GM23338 (cell line): Measurements from ENCODE around the gene TUBB1. TPM values are rescaled to one million over a fixed set of nuclear protein-coding genes. Genes with fewer than 3 reads are reported as not detected.

ENCODE experiments used
- ATAC-seq: fragments of 200-7000 bp; cut with Tn5 transposase; 3 replicates; pipeline ENCODE4 v1.9.1; 2020
- DNase-seq: peaks from one replicate; pipeline ENCODE4 v3.0.0-alpha.2; 2015; ENCODE audit warnings: low spot score
- H2AFZ ChIP-seq: fragments of 200-600 bp; sonication (generic); 2 replicates; pipeline ENCODE4 v1.8.0; 2016; ENCODE audit warnings: antibody characterized with exemption, mild to moderate bottlenecking, moderate library complexity
- H3F3A ChIP-seq: fragments of 200-600 bp; sonication (generic); replicated peaks from 2 replicates; pipeline ENCODE4 v1.8.0; 2017; ENCODE audit warnings: antibody characterized with exemption, mixed run types, low read depth
- H3K27ac ChIP-seq: fragments of 200-600 bp; sonication (generic); 2 replicates; pipeline ENCODE4 v1.6.1; 2016; ENCODE audit warnings: low read depth
- H3K27me3 ChIP-seq: fragments of 200-600 bp; sonication (generic); 2 replicates; pipeline ENCODE4 v1.8.0; 2016; ENCODE audit warnings: mild to moderate bottlenecking, mixed run types, moderate library complexity; ENCODE audit not compliant: insufficient read depth
- H3K36me3 ChIP-seq: fragments of 200-600 bp; sonication (generic); 2 replicates; pipeline ENCODE4 v1.8.0; 2016; ENCODE audit warnings: mild to moderate bottlenecking; ENCODE audit not compliant: insufficient read depth
- H3K4me1 ChIP-seq: fragments of 200-600 bp; sonication (generic); 2 replicates; pipeline ENCODE4 v1.8.0; 2016; ENCODE audit warnings: mild to moderate bottlenecking, moderate library complexity; ENCODE audit not compliant: insufficient read depth
- H3K4me2 ChIP-seq: fragments of 200-600 bp; sonication (generic); 2 replicates; pipeline ENCODE4 v1.7.1; 2017; ENCODE audit warnings: mixed run types
- H3K4me3 ChIP-seq: fragments of 200-600 bp; sonication (generic); 2 replicates; pipeline ENCODE4 v1.6.1; 2016; ENCODE audit warnings: mixed run types
- H3K79me2 ChIP-seq: fragments of 200-600 bp; sonication (generic); replicated peaks from 2 replicates; pipeline ENCODE4 v1.8.0; 2017; ENCODE audit warnings: mild to moderate bottlenecking; ENCODE audit not compliant: insufficient read depth
- H3K9me2 ChIP-seq: fragments of 200-600 bp; sonication (generic); 2 replicates; pipeline ENCODE4 v1.8.0; 2017; ENCODE audit not compliant: insufficient read depth
- H4K20me1 ChIP-seq: fragments of 200-600 bp; sonication (generic); replicated peaks from 2 replicates; pipeline ENCODE4 v1.8.0; 2017; ENCODE audit warnings: mild to moderate bottlenecking; ENCODE audit not compliant: insufficient read depth
- H3K27ac Mint-ChIP-seq: 2 replicates; pipeline ENCODE4 v1.8.0; 2020; ENCODE audit warnings: inconsistent platforms, mild to moderate bottlenecking, moderate library complexity, mixed read lengths
- H3K27me3 Mint-ChIP-seq: 3 replicates; pipeline ENCODE4 v1.8.0; 2022; ENCODE audit warnings: low read depth, mild to moderate bottlenecking, moderate library complexity, mixed read lengths, inconsistent platforms; ENCODE audit not compliant: insufficient read depth, poor library complexity
- H3K36me3 Mint-ChIP-seq: 3 replicates; pipeline ENCODE4 v1.8.0; 2021; ENCODE audit warnings: low read depth, mild to moderate bottlenecking, inconsistent platforms, moderate library complexity, mixed read lengths
- H3K4me1 Mint-ChIP-seq: 3 replicates; pipeline ENCODE4 v1.8.0; 2020; ENCODE audit warnings: mild to moderate bottlenecking, inconsistent platforms, mixed read lengths
- H3K4me3 Mint-ChIP-seq: 3 replicates; pipeline ENCODE4 v1.8.0; 2021; ENCODE audit warnings: moderate library complexity, mild to moderate bottlenecking, inconsistent platforms, mixed read lengths
- H3K9me3 Mint-ChIP-seq: 3 replicates; pipeline ENCODE4 v1.8.0; 2020; ENCODE audit warnings: moderate library complexity, mild to moderate bottlenecking, inconsistent platforms, mixed read lengths
- CREB1 ChIP-seq: fragments of 250-450 bp; sonication (Bioruptor Pico); IDR thresholded peaks from 2 replicates; pipeline ENCODE4 v1.5.0; 2020; ENCODE audit warnings: low read depth, mild to moderate bottlenecking, moderate library complexity
- EZH2 ChIP-seq: fragments of 200-600 bp; sonication (generic); IDR thresholded peaks from one replicate; pipeline ENCODE4 v1.8.0; 2017; ENCODE audit warnings: antibody characterized with exemption, mild to moderate bottlenecking, low read depth; ENCODE audit not compliant: unreplicated experiment
- EZH2phosphoT487 ChIP-seq: fragments of 200-600 bp; sonication (generic); IDR thresholded peaks from one replicate; pipeline ENCODE4 v1.8.1; 2018; ENCODE audit warnings: antibody characterized with exemption; ENCODE audit not compliant: unreplicated experiment
- JUNB ChIP-seq: IDR thresholded peaks from one replicate; pipeline ENCODE4 v1.6.1; 2016; ENCODE audit warnings: antibody characterized with exemption; ENCODE audit not compliant: unreplicated experiment
- NANOG ChIP-seq: IDR thresholded peaks from 2 replicates; pipeline ENCODE4 v1.6.1; 2016; ENCODE audit warnings: antibody characterized with exemption, borderline replicate concordance
- POLR2AphosphoS5 ChIP-seq: IDR thresholded peaks from 2 replicates; pipeline ENCODE4 v1.6.1; 2016; ENCODE audit warnings: antibody characterized with exemption, low read depth
- STAT1 ChIP-seq: IDR thresholded peaks from one replicate; pipeline ENCODE4 v1.6.1; 2016; ENCODE audit warnings: antibody characterized with exemption; ENCODE audit not compliant: unreplicated experiment
- ZNF114 ChIP-seq: fragments of 250-450 bp; sonication (Bioruptor Pico); IDR thresholded peaks from 2 replicates; pipeline ENCODE4 v1.5.0; 2020; ENCODE audit warnings: mild to moderate bottlenecking, moderate library complexity
- ZNF331 ChIP-seq: fragments of 250-450 bp; sonication (Bioruptor Pico); IDR thresholded peaks from 2 replicates; pipeline ENCODE4 v1.5.0; 2020; ENCODE audit warnings: low read depth, mild to moderate bottlenecking, moderate library complexity
- polyA plus RNA-seq: library from polyadenylated mRNA; unstranded; fragments of >200 nt; fragmentation: Nextera tagmentation; extraction: Ambion mirVana; gene quantifications from 2 replicates; pipeline ENCODE4 v1.2.1, GENCODE V29; 2016
- total RNA-seq: library from RNA; depleted of rRNA; stranded (reverse); fragments of >200 nt; shearing (Covaris generic); gene quantifications from 2 replicates; pipeline ENCODE4 v1.2.3, GENCODE V29; 2014
- TF ChIP-seq, protein P1 (sequence below): fragments of 250-450 bp; sonication (Bioruptor Pico); IDR thresholded peaks from 2 replicates; pipeline ENCODE4 v1.5.0; 2020; ENCODE audit warnings: mild to moderate bottlenecking, moderate library complexity
- TF ChIP-seq, protein P2 (sequence below): IDR thresholded peaks from 2 replicates; pipeline ENCODE4 v1.6.1; 2016; ENCODE audit warnings: antibody characterized with exemption
- TF ChIP-seq, protein P3 (sequence below), 2 experiments: fragments of 200-600 bp in 1 of 2; sonication (generic) in 1 of 2; conservative IDR thresholded peaks; 2 replicates each; pipeline versions ENCODE4 v1.5.1 to v1.6.1; 2016 to 2017; ENCODE audit warnings: antibody characterized with exemption in 2 of 2, low read depth in 2 of 2, mild to moderate bottlenecking in 2 of 2, moderate library complexity in 1 of 2

TUBB1 gene
- total and polyA plus RNA-seq, 2 experiments from 2014 or later = not detected

DNA sequence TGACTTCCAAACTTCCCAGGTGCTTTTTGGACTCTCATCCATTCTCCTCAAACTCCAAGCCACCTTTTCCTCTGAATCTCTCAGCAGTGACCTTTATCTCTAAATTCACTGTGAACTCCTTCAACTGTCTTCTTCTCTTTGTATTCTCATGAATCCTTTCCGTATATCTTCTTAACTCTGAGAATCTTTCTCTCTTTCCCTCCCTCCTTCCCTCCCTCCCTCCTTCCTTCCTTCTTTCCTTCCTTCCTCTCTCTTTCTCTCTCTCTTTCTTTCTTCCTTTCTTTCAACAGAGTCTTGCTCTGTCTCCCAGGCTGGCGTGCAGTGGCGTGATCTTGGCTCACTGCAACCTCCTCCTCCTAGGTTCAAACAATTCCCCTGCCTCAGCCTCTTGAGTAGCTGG, 27.6 kb downstream of the TUBB1 start:
- ATAC-seq = no peak
- H3K27ac ChIP-seq = no peak overlapping the region
- no peaks in the 10 kb centered on the region for H3K9me3 Mint-ChIP-seq

More for the DNA sequence above, 27.6 kb downstream of the TUBB1 start:
- Histone ChIP-seq H3K79me2 (peaks cover 4% of the 10 kb centered on the region), H3K36me3 (no peaks in the 10 kb centered on the region), H2AFZ (no peak overlapping the region), H3K4me1 (0 out of 2 replicates have a peak, but pooled peaks cover 1% of the 10 kb centered on the region), H3K4me2 (no peak overlapping the region), H3F3A (peaks cover 6% of the 10 kb centered on the region; the same call in 1 of the 2 replicates), H3K9me2 (no peaks in the 10 kb centered on the region), H4K20me1 (no peaks in the 10 kb centered on the region), H3K4me3 (no peak overlapping the region), H3K27me3 (no peaks in the 10 kb centered on the region)
- DNase-seq = no peak
- H3K27ac Mint-ChIP-seq = no peak overlapping the region
- H3K27me3 Mint-ChIP-seq = peaks cover 5% of the 10 kb centered on the region
- H3K4me3 Mint-ChIP-seq = no peak overlapping the region
- peaks cover 6% of the 10 kb centered on the region for H3K4me1 Mint-ChIP-seq
- no peaks in the 10 kb centered on the region; the same call in 2 of the 3 replicates for H3K36me3 Mint-ChIP-seq
- TF ChIP-seq, protein P1, sequence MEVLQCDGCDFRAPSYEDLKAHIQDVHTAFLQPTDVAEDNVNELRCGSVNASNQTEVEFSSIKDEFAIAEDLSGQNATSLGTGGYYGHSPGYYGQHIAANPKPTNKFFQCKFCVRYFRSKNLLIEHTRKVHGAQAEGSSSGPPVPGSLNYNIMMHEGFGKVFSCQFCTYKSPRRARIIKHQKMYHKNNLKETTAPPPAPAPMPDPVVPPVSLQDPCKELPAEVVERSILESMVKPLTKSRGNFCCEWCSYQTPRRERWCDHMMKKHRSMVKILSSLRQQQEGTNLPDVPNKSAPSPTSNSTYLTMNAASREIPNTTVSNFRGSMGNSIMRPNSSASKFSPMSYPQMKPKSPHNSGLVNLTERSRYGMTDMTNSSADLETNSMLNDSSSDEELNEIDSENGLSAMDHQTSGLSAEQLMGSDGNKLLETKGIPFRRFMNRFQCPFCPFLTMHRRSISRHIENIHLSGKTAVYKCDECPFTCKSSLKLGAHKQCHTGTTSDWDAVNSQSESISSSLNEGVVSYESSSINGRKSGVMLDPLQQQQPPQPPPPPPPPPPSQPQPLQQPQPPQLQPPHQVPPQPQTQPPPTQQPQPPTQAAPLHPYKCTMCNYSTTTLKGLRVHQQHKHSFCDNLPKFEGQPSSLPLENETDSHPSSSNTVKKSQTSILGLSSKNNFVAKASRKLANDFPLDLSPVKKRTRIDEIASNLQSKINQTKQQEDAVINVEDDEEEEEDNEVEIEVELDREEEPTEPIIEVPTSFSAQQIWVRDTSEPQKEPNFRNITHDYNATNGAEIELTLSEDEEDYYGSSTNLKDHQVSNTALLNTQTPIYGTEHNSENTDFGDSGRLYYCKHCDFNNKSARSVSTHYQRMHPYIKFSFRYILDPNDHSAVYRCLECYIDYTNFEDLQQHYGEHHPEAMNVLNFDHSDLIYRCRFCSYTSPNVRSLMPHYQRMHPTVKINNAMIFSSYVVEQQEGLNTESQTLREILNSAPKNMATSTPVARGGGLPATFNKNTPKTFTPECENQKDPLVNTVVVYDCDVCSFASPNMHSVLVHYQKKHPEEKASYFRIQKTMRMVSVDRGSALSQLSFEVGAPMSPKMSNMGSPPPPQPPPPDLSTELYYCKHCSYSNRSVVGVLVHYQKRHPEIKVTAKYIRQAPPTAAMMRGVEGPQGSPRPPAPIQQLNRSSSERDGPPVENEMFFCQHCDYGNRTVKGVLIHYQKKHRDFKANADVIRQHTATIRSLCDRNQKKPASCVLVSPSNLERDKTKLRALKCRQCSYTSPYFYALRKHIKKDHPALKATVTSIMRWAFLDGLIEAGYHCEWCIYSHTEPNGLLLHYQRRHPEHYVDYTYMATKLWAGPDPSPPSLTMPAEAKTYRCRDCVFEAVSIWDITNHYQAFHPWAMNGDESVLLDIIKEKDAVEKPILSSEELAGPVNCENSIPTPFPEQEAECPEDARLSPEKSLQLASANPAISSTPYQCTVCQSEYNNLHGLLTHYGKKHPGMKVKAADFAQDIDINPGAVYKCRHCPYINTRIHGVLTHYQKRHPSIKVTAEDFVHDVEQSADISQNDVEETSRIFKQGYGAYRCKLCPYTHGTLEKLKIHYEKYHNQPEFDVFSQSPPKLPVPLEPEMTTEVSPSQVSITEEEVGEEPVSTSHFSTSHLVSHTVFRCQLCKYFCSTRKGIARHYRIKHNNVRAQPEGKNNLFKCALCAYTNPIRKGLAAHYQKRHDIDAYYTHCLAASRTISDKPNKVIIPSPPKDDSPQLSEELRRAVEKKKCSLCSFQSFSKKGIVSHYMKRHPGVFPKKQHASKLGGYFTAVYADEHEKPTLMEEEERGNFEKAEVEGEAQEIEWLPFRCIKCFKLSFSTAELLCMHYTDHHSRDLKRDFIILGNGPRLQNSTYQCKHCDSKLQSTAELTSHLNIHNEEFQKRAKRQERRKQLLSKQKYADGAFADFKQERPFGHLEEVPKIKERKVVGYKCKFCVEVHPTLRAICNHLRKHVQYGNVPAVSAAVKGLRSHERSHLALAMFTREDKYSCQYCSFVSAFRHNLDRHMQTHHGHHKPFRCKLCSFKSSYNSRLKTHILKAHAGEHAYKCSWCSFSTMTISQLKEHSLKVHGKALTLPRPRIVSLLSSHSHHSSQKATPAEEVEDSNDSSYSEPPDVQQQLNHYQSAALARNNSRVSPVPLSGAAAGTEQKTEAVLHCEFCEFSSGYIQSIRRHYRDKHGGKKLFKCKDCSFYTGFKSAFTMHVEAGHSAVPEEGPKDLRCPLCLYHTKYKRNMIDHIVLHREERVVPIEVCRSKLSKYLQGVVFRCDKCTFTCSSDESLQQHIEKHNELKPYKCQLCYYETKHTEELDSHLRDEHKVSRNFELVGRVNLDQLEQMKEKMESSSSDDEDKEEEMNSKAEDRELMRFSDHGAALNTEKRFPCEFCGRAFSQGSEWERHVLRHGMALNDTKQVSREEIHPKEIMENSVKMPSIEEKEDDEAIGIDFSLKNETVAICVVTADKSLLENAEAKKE (CRISPR knock-in tag) = no peak
- TF ChIP-seq ZNF114 (CRISPR knock-in tag) (no peak), EZH2phosphoT487 (no peak), JUNB (no peak), STAT1 (no peak), NANOG (no peak), EZH2 (no peak), ZNF331 (no peak), CREB1 (CRISPR knock-in tag) (no peak), POLR2AphosphoS5 (no peak)
- TF ChIP-seq, protein P2, sequence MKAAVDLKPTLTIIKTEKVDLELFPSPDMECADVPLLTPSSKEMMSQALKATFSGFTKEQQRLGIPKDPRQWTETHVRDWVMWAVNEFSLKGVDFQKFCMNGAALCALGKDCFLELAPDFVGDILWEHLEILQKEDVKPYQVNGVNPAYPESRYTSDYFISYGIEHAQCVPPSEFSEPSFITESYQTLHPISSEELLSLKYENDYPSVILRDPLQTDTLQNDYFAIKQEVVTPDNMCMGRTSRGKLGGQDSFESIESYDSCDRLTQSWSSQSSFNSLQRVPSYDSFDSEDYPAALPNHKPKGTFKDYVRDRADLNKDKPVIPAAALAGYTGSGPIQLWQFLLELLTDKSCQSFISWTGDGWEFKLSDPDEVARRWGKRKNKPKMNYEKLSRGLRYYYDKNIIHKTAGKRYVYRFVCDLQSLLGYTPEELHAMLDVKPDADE = no peak
- TF ChIP-seq, protein P3, sequence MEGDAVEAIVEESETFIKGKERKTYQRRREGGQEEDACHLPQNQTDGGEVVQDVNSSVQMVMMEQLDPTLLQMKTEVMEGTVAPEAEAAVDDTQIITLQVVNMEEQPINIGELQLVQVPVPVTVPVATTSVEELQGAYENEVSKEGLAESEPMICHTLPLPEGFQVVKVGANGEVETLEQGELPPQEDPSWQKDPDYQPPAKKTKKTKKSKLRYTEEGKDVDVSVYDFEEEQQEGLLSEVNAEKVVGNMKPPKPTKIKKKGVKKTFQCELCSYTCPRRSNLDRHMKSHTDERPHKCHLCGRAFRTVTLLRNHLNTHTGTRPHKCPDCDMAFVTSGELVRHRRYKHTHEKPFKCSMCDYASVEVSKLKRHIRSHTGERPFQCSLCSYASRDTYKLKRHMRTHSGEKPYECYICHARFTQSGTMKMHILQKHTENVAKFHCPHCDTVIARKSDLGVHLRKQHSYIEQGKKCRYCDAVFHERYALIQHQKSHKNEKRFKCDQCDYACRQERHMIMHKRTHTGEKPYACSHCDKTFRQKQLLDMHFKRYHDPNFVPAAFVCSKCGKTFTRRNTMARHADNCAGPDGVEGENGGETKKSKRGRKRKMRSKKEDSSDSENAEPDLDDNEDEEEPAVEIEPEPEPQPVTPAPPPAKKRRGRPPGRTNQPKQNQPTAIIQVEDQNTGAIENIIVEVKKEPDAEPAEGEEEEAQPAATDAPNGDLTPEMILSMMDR (conservative IDR thresholded peaks at IDR 0.05; ENCODE audit: low read depth in 2 of 2) = no peak
